GM06990 (cell line): ENCODE measurements around the gene CCND2.

Source experiments
- DNase-seq: peaks from one replicate; pipeline ENCODE4 v3.0.0-alpha.2; 2011; ENCODE audit not compliant: insufficient read length; ENCODE audit errors: extremely low read depth
- H3K27me3 ChIP-seq: replicated peaks from 2 replicates; pipeline ENCODE4 v1.6.0; 2011; ENCODE audit warnings: low read length; ENCODE audit not compliant: control insufficient read depth, insufficient read depth
- H3K36me3 ChIP-seq: 2 replicates; pipeline ENCODE4 v1.5.1; 2011; ENCODE audit warnings: low read length; ENCODE audit not compliant: control insufficient read depth, insufficient read depth
- H3K4me3 ChIP-seq: replicated peaks from 2 replicates; pipeline ENCODE4 v1.5.1; 2011; ENCODE audit warnings: low read depth, mild to moderate bottlenecking, control low read depth, low read length
- TF ChIP-seq, protein P1 (sequence below): IDR thresholded peaks from 2 replicates; pipeline ENCODE4 v1.5.1; 2011; ENCODE audit warnings: low read length, control low read depth, mild to moderate bottlenecking, inconsistent platforms; ENCODE audit not compliant: insufficient read depth, poor library complexity, severe bottlenecking

The CCND2 gene

GRCh38 chr12:4257442-4257841 is 16.1 kb upstream of the CCND2 start:
- Histone ChIP-seq H3K27me3 (no peaks in the 10 kb centered on the region), H3K4me3 (no peak overlapping the region), H3K36me3 (no peaks in the 10 kb centered on the region)
- no peak for DNase-seq
- TF ChIP-seq, protein P1, sequence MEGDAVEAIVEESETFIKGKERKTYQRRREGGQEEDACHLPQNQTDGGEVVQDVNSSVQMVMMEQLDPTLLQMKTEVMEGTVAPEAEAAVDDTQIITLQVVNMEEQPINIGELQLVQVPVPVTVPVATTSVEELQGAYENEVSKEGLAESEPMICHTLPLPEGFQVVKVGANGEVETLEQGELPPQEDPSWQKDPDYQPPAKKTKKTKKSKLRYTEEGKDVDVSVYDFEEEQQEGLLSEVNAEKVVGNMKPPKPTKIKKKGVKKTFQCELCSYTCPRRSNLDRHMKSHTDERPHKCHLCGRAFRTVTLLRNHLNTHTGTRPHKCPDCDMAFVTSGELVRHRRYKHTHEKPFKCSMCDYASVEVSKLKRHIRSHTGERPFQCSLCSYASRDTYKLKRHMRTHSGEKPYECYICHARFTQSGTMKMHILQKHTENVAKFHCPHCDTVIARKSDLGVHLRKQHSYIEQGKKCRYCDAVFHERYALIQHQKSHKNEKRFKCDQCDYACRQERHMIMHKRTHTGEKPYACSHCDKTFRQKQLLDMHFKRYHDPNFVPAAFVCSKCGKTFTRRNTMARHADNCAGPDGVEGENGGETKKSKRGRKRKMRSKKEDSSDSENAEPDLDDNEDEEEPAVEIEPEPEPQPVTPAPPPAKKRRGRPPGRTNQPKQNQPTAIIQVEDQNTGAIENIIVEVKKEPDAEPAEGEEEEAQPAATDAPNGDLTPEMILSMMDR, result no peak

DNA sequence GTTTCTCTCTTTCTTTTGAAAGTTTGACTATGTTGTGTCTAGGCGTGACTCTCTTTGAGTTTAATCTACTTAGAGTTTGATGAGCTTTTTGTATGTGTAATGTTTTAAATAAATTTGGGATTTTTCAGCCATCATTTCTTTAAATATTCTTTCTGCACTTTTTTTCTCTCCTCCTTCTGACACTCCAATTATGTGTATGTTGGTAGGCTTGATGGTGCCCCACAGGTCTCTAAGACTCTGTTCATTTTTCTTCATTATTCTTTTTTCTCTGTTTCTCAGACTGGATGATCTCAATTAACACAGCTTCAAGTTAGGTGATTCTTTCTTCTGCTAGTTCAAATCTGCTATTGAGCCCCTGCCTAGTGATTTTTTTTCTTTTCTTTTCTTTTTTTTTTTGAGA is 14.5 kb upstream of the CCND2 start:
- Histone ChIP-seq H3K4me3 (no peak overlapping the region), H3K27me3 (no peaks in the 10 kb centered on the region), H3K36me3 (no peaks in the 10 kb centered on the region)
- TF ChIP-seq, protein P1, result no peak
- DNase-seq, result no peak

- H3K36me3 ChIP-seq, result no peaks in the 10 kb centered on the region
- no peaks in the 10 kb centered on the region for H3K27me3 ChIP-seq
- TF ChIP-seq, protein P1, result no peak
- DNase-seq, result no peak
- no peak overlapping the region for H3K4me3 ChIP-seq
These were observed 11.9 kb upstream of the CCND2 start for GRCh38 chr12:4261655-4262054.

DNA sequence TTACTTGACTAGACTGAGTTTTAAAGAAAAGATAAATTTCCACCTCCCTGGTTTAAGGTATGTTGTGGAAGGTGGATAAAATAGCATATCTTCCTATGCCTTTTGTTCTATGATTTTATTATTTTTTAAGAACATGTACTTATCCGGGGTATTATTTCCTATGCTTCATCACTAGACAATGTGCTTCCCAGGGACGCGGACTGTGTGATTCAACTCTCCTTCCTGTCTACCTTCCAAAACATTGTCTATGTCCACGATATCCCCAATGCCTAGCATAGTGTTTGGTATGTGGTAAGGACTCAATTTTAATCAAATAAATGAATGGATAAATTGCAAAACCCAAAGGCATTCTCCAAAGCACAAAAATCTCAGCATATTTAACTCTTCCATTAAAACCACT is 8.3 kb upstream of the CCND2 start:
- no peak for DNase-seq
- TF ChIP-seq, protein P1, result no peak
- H3K4me3 ChIP-seq, result no peak overlapping the region
- no peaks in the 10 kb centered on the region for H3K27me3 ChIP-seq
- no peaks in the 10 kb centered on the region for H3K36me3 ChIP-seq

DNA sequence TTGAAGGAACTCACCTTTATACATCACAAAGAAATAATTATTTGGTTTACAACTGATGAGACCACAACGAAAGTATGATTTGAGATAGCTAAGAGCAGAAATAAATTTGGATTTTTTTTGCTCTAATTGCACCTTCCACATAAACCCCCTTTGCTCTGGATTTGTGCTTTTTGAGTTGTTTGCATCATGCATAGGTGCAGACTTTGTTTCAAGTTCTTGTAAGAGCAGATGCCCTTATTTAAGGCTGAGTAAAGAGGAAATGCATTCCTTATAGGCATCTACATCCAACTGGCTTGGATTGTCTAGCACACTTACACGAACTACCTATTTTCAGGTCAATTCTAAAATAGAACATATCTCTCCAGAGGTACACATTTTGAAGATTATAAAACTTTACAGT is 6.6 kb upstream of the CCND2 start:
- TF ChIP-seq, protein P1, result no peak
- Histone ChIP-seq H3K27me3 (no peaks in the 10 kb centered on the region), H3K36me3 (no peaks in the 10 kb centered on the region), H3K4me3 (no peak overlapping the region)
- DNase-seq, result no peak

GRCh38 chr12:4267704-4268328 is 5.7 kb upstream of the CCND2 start:
- DNase-seq, result no peak
- H3K36me3 ChIP-seq, result no peaks in the 10 kb centered on the region
- TF ChIP-seq, protein P1, result no peak
- H3K4me3 ChIP-seq, result no peak overlapping the region
- H3K27me3 ChIP-seq, result no peaks in the 10 kb centered on the region
